Heart left ventricle (tissue), 13 donors: ENCODE results near the gene MED10.

ENCODE experiments used
- CTCF ChIP-seq, 12 donors: fragments of 200-600 bp; sonication (generic) in 4 of 12; IDR thresholded peaks; one replicate each; pipeline versions ENCODE4 v1.5.0 to v1.8.0; 2018 to 2022; ENCODE audit warnings: antibody characterized with exemption in 12 of 12, mild to moderate bottlenecking in 5 of 12
- POLR2A ChIP-seq, 2 donors: fragments of 450-650 bp; IDR thresholded peaks; one replicate each; pipeline ENCODE4 v1.6.1; 2017; ENCODE audit warnings: antibody characterized with exemption in 2 of 2, mild to moderate bottlenecking in 2 of 2, moderate library complexity in 2 of 2
- donor health status: ischemic (EF 13 %, LVEDD 7.1; RV severe dilation, severe dysfunction).
- donor health status: DM: no; HTN: yes; CAD: no.
- donor health status: DM: no; HTN: no; CAD: no.
- donor health status: ischemic (EF 25% LVEDD 6.9; RV normal size, moderate dysfunction).
- donor health status: ischemic (EF 25% LVEDD 5.7; RV mildly dilated, moderate dysfunction).
- donor health status: ischemic (EF 35%, LVEDD 5.7; RV mildly dilated, moderate dysfunction).
- donor health status: nonischemic (EF 11% LVEDD 7.7; RV severe dilation, severe dysfunction).
- donor health status: DM: yes; HTN: yes; CAD: no.
- donor health status: PGD.
- donor health status: ischemic (EF 29% LVEDD 5.4; RV normal size, mild dysfunction).
- donor health status: nonischemic (EF 23%, LVEDD 6.1; RV moderate dilation, normal function).

DNA sequence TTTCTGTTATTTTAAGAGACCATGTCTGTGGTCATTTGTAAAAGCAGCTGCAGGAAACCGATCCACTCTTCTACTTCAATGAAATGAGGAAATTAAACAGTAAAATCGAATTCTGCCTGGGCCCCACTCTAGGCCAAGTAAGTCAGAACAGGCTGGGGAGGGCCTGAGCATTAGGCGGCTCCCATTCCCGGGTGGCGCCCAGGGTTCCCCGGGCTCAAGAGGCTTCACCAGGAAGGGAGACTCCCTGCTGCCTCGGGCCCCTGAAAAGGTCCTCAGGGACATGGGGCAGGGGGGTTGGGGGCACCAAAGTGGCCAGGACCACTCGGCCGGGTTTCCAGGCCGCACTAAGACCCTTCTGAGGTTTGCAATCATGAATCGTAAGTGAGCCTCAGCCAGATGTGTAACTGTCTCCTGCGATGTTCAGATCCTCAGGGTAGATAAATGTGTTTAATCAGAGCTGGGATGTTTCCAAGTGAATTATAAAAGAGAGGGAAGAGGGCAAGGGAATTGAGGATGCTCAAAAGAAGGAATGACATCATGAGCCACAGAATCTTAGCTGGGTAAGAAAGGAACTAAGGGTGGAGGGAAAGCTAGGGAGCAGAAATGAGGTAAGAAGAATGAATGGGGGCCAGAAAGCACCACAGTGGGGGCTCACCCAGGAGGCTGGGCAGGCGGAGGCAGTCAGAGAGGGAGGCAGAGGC is 24.6 kb downstream of the MED10 start:
- no peak for TF ChIP-seq CTCF (IDR thresholded peaks at IDR 0.05)
- no peak for TF ChIP-seq POLR2A (IDR thresholded peaks at IDR 0.05)
